HG03175 (cell line): ENCODE data around the gene OBI1.

ENCODE experiments used
- ATAC-seq: cut with Tn5 transposase; IDR thresholded peaks from one replicate; pipeline ENCODE4 v1.9.1; 2021; ENCODE audit warnings: mild to moderate bottlenecking, moderate library complexity; ENCODE audit not compliant: unreplicated experiment

Gene OBI1

DNA sequence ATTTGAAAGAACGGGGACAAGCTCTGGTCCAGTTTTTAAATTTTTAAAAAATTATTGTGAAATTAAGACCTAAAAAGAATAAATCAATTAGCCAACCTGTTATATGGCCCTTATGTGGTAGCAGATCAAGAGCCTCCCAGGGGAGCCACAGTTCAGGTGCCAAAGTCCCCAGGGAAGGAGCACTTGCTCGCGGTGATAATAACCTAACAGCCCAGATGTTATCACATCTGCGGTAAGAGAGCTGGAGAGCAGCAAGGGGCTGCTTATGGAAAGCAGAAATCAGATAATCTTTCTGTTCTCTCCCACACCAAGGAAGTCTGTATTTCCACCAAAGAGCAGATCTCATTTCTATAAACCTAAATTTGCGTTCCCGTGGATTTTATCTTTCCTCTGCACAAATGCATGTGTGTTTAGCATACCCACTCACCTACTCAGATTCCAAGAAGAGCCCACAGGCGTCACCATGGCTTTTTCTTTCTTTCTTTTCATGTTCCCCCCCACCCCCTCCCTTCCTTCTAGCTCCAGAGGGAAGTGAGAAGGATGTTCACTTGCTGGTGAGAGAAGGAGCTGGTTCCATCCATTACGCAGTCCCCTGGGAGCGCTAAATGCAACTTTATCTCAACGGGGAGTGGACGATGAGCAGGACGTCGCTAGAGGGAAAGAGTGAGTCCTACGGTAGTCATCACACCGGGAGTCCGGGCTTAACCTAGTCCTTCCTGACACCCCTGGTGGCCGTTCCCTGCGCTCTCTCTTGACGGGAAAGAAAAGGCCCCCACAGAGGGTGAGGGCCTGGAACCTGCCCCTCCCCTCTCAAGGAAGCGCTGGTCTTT lies 54.0 kb downstream of the OBI1 start:
- ATAC-seq: no peak

DNA sequence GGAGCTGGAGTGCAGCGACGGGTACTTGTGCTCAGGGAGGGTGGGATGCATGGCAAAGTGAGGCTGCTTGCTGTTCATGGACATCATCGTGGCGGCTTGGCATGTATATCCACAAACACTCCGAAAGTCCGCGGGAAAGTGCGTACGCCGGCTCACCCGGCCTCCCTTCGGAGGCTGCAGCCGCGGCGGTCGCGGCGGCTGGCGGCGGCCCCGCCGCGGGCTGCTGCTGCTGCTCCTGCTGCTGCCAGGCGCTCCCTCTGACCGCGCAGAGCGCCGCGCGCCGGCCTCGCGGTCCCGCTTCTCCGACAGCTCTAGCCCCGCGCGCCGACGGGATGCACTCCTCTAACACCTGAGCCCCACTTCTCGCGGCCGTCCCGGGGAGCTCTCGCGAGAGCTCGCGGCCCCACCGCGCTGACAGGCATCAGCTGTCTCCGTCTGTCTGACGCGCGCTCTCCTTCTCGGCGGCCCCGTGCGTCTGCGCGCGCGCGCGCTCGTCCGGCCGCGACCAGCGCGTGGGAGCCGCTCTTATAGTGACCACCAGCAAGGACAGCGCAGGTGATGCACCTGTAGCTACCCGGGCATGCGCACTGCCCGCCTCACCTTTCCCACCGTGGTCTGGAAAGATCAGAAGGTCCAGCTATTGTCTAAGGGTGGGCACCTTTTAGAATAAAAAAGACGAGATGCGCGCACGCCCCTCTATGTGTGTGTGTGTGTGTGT lies 55.6 kb downstream of the OBI1 start, which contains the start of gene POU4F1:
TSS of gene POU4F1 (minus strand) at position 313 of the 718 bp plus-strand sequence. CDS start at position 87, 226 bp downstream.
- ATAC-seq: peak; percentile 87

DNA sequence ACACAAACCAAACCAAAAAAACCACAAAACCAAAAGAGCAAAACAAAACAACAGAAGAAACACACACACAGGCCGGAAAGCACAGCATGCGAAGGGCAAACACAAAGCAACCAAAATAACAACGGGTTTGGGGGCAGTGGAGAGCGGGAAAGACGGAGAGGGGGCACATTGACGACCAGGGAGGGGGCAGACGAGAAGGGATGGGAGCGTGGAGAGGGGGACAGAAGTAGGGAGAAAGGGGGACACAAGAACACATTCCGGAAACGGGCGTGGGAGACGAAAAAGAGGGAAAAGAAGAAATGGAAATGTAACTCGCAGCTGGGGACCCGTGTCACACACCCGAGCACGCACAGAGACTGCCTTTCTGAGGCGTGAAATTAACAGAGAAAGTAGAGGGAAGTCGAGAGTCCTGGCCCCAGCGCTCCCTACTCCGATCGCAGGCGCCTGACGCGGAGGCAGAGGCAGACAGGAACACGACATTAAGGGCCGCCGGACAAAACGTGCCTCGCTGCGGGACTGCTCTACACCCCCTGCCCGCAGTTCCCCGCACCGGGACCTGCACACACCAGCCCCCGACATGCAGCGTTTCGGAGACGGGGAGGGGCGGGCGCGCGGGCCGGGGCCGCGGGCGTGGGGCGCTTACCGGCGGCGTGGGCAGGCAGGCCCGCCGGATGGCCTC lies 56.3 kb downstream of the OBI1 start:
- peak; percentile 17 for ATAC-seq

DNA sequence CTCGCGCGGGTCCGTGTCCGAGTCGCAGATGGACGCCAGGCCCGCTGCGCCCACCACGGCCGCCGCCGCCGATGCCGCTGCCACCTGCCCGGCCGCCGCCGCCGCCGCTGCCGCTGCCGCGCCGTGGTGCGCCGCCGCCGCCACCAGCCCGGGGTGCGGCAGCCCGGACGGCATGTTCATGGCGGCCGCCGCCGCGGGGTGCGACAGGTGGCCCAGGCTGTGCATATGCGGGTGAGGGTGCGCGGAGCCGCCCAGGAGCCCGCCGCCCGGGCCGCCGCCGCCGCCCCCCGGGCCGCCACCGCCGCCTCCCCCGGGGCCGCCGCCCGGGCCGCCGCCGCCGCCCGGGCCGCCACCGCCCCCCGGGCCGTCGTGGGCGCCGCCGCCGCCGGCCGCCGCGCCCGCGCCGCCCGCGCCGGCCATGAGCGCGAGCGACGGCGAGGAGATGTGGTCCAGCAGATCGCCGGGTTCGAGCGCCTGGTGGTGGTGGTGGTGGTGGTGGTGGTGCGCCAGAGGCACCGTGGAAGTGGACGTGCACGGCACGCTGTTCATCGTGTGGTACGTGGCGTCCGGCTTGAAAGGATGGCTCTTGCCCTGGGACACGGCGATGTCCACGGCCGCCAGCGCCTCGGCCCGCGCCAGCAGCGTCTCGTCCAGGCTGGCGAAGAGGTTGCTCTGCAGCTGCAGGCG lies 56.9 kb downstream of the OBI1 start:
- ATAC-seq: no peak

DNA sequence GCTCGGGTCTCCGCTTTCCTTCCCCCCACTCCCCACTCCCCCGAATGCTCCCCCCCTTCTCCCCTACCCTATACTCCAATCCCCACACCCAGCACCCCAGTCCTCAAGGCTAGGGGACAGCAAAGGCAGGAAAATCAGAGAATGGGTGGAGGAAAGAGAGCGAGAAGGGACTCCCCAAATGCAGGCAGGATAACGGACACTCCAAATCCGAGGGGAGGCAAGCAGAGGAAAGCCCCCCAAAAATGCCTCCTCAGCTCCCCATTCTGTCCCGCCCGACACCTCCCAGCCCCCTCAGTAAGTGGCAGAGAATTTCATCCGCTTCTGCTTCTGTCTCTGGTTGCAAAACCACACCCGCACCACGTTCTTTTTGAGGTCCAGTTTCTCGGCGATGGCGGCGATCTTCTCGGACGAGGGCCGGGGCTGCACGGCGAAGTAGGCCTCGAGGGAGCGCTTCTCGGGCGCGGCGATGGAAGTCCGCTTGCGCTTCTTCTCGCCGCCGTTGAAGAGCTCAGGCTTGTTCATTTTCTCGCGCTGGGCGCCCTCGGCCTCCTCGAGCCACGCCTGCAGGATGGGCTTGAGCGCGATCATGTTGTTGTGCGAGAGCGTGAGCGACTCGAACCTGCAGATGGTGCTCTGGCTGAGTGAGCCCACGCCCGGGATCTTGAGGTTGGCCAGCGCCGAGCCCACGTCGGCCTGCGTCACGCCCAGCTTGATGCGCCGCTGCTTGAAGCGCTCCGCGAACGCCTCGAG lies 57.7 kb downstream of the OBI1 start:
- no peak for ATAC-seq

DNA sequence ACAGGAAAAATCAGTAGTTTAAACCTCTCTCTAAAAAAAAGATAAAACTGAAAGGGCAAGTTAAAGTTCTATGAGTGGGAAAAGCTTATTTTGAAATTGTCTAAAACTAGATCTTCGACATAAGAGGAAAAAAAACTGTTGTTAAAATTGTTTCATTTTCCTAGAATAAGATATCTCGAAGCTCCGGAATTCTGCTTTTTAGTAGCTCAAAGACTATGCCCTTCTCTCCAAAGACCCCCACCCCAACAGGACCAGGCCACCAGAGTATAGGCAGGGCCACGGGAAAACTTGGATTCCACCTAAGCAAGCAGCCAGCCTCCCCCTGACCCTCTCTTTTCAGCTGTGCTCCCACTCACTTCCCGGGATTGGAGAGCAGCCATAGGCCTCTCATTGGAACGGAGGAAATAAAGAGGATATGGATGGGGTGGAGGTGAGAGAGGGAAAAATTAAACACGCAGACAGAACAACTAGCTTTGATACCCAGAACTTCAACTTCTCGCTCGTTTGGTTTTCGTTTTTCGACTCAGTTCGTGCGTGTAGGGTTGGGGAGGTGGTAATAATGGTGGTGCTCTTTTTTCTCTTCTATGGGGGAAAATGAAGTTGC lies 58.6 kb downstream of the OBI1 start:
- no peak for ATAC-seq

DNA sequence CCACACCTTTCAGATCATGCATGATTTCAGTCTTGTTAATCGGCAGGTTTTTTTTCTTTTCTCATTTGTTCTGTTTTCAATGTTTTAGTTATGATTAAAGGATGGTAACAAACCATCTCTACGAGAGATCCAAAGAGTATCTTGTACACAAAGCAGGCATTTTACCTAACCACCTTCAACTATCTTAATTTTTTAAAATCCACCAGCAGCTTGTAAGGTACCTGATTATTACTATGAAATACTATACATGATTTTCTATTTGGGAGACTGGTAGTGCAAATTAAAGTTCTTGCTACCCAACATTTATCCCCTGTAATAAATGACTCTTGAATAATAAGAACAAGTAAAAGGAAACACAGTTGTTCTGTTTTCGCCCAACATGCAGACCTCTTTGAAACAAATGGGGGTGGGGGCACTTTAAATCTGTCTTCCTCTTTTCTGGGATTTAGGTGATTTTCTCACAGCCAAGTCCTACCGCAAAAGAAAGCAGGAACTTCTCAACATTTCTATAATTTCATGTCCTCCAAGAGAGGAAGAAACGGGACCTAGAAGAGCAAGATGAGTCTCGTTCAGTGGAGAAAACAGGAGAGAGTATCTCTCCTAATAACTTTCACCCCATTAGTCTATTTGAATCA lies 59.2 kb downstream of the OBI1 start:
- no peak for ATAC-seq

DNA sequence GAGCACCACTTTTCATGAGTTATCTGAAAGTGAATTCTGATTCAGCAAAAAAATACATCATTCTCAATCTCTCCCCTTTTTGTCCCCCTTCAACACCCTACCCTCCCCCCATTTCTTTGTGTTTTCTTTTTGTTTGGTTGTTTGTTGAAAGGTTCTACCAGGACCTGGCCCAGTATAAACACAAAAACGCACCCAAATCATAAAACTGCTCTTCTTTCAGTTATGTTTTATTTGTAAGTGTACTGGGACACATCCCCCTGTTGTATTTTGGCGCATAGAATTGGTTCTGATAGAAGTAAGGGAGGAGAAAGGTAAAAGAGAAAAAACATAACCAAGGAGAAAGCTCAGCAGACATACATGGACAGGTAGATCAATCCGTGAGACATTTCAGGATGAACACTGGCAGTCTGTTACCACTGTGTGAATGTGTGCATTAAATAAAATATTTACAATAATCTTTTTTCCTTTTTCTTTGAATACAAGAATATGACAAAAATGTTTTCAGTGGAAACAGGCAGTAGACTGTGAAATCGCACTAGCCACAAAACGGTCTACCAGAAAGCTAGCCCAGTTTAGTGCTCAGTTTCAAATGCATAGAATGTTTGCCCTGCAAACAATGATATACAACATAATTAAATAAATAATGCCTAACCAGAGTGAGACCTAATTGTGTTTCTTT lies 59.9 kb downstream of the OBI1 start:
- ATAC-seq: no peak

DNA sequence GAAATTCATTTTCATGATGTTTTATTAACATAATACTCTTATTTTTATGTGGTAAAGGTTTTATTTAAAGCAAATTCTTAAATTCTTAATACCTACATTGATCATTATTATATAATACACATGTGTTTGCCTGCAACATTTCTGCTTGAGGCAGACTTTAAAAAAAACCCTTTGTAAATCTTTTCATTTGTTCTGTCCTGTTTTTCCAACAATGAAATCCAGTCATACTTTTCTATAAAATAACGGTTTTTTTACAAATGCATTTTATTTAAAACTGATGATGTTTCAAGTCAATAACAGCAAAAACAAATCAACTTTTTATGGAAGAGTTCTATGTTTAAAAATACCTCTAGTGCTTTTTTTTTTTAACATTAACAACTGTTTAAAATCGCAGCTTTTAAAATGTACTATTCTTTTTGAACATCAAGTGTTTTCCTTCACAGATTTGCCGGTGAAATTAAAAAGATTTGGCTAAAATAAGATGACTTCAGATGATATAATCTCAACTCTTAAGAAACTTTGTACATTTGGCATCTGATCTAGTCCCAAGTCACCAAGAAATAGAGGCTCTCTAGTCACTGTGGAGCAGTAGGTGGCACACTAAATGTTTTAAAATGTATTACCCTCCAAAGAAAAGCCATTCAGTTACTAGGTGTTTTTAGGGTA lies 60.7 kb downstream of the OBI1 start:
- ATAC-seq: no peak

DNA sequence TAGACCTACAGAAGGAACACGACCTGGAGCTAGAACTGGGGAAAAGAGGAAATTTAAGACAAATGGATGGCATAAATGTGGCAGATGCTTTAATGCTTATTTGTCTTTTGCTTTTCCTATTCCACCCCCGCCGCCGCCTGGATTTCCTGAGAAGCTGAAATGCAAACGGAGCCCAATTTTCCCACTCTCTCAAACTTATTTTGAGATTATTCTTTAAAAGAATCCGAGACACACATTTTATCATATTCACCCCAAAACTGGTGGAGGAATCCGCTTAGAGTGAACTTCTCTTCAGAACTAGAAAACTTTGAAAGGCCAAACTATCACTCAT lies 61.4 kb downstream of the OBI1 start:
- no peak for ATAC-seq

DNA sequence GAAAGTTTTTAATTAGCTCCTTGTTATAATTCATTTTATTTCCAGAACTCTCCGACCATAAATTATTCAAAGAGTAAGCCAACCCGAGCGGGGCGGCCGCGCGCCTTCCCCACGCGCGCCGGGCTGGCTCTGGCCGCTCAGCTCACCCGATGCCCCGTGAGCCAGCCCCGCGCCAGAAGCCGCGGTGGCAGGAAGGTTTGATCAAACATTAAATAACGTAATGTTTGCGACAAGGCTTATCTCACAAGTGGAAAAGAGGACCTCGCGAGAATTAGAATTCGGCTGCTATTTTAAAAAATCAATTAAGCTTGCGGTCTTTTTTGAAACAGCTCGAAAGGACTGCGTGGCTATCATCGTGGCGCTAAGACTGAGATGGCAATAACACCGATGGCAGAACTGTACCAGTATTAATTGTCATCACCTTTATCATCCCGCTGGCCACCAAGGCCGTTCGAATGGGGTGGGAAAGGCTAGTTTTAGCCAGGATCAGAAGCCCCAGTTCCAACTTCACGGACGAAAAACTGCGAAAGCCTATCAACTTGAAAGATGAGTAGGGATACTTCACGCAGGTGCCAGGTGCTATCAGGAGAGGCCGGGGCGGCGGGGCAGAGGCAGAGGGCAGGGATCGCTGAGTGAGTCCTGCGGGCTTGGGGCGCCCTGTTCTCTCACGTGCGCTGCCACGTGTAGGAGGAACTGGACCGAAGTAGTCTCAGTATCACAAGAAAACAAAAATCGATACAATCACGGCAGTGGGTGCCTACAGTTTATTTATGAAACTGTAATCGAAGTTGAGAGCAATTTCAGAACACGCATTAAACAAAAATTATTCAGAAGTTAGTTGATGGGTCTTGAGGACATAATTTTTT lies 62.0 kb downstream of the OBI1 start:
- no peak for ATAC-seq

DNA sequence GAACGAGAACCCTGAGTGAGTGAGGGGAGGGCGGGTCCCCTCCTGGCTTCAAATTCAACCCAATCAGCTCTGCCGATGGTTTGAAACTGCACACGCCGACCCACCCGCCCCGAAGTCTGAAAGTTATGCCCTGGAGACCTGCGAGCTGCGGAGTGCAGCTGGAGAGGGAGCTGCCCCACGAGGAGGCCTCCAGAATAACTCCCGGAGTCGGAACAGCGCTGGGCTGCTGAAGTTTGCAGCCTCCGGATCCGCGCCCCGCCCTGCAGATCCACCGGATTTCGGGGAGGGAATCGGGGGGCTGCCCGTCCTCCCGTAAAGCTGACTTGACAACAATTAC lies 62.6 kb downstream of the OBI1 start:
- peak; percentile 5 for ATAC-seq

DNA sequence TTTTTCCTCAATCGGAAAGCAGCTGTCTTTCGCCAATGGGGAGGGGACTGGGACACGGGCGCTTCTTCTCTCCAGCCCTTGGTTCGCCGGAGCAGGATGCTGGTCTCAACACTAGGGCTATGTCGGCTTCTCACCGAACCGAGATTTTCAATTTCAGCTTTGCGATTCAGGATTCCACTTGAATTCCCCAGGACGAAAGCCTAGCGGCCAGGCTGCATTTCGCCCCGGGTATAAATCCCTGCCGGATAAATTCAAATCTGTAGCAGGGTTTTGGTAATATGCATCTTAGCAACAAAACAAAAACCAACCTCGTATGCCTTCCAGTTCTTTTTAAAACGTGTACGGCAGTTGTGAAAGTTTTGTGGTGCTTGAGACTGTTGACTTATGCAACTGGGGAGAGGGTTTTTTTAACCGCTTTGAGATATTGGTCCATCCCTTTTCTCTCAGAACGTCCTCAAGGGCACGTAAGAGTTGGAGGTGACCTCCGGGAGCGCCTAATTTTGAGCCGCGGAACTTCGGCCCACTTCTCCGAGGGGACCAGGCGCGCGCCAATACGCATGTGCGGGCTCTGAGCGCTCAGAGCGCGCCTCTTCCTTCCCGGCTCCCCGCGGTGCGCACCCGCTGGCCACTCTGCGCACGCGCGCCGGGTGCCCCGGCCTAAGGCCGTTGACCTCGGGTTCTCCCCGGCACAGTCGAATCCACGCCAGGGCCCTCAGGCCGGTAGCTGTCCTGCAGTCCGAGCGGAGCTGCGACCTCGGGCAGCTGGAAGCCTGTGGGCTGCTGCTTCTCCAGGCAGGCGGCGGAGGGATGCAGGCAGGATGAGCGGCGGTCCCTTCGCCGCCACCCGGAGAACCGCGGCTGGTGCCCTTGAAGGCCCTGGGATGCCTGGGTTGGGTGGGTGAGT lies 63.2 kb downstream of the OBI1 start:
- peak; percentile 59 for ATAC-seq

DNA sequence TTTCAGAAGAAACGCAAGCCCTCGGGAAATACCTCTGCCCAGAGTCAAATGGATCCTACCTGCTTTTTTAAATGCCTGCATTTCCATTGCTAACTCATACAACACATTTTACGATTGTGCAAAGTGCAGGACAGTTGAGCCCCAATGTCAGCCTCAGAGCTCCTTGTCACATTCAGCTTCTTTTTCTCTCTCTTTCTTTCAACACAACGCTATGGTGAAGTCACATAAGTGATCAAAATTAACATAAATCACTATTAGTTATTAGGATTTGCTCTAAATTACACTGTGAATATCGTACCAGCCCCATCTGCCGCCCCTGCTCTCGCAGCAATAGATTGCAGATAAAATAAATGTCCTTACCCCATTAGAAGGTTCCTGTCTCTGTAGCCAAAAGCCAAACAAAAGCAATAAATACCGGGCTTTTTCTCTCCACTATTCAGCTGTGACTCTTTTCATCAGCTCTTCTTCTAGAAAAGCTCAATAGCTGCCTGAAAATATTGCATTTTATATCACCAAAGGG lies 64.4 kb downstream of the OBI1 start:
- ATAC-seq: no peak

DNA sequence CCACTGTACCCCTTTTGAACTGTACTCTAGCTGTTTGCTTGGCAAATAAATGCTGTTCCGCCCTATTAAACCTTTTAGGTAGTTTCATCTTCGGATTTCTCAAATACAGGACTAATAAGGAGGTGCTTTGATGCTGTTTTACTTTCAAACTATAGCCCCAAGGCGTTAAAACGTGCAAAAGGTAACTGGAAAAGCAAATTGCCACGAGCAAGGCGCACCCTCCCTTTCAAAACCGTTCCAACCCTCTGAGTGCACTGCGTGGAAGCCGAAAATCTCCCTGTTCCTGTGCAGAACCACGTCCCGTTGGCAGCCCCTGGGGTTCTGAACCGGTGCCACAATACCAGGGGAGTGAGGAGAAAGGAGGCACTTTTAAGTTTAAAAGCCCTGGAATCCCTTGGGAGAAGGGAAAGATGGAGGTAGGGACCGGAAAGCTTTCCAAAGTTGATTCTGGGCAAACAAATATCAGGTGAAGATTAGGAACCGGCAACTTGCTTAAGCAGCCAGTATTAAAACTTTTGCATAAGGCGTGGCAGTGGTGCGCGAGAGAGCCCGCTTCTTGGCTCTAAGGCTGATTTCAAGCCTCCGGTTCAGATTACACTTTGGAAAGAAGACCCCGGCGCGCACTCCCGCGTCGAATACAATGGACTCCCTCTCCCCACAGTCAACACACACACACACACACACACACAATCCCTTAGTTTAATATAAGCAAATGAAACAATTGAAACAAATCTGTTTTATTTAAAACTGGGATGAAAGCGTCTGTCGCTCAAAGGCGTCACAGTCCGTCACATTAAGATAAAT lies 65.1 kb downstream of the OBI1 start:
- no peak for ATAC-seq

DNA sequence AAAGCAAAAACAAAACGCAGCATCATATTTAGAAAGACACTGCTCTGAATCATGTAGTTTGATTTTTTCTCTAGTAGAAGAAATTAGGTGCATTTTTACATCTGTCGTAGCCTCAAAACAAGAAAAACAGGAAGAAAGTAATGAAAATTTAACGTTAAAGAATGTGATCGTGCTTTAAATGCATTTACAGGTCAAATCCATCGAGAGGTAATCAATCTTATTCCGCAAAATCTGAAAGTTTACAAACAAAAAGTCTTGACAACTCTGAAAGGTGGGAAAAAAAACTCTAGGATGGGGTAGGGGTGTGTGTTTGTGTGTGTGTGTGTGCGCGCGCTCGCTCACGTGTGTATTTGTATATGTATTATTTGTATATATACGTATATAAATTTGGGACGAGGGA lies 65.8 kb downstream of the OBI1 start:
- no peak for ATAC-seq
